Neural cell (in vitro differentiated cells): Measurements from ENCODE around the gene FAM170A. TPM values are rescaled to one million over a fixed set of nuclear protein-coding genes. Genes with fewer than 3 reads are reported as not detected.

Experiments used
- polyA plus RNA-seq: library from polyadenylated mRNA; depleted of rRNA; stranded (reverse); fragments of >200 nt; gene quantifications from 2 replicates; pipeline ENCODE4 v1.2.3, GENCODE V29; 2014

The FAM170A gene
- polyA plus RNA-seq, 1 donor from 2014 or later: not detected

Other genes with a start within 250 kb of the FAM170A start
- 197 and 244 TPM in 2 replicates for gene HSD17B4, start 177.1 kb upstream of the FAM170A start, polyA plus RNA-seq